HCT116 (cell line): ENCODE results near the gene NDUFA3.

ENCODE experiments used
- CEBPB ChIP-seq: IDR thresholded peaks from 2 replicates; pipeline ENCODE4 v1.6.1; 2012; ENCODE audit warnings: low read depth
- POLR2A ChIP-seq: IDR thresholded peaks from 2 replicates; pipeline ENCODE4 v1.7.0; 2011; ENCODE audit warnings: borderline replicate concordance; ENCODE audit not compliant: insufficient read depth, insufficient read length; ENCODE audit errors: extremely low read depth

DNA sequence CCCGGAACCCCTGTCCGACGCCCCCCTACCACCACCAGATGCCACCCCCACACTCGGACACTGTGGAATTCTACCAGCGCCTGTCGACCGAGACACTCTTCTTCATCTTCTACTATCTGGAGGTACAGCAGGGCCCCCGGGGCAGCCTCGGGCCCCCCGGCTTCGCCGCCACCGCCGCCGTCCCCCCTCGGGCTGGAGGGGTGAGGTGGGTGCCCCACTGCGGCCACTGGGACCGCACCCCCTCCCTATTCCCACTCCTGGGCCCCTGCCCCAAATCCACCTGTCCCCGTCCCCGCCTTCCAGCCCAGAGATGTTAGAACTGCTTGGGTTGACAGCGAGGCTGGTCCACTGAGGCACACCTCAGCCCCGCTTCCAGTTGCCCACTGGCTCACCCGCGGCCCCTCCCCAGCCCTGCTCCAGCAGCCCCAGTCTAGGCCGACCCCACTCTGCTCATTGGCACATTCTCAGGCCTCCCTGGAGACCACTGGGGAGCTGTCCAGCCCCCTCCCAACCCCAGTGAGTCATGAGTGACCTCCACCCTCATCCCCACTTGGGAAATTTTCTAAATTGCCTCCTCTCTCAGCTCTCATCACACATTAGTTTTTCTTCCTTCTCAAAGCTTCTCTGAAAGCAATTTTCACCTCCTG is 50.3 kb downstream of the NDUFA3 start:
- TF ChIP-seq POLR2A: no peak
- no peak for TF ChIP-seq CEBPB
